Measurements from ENCODE around the gene NLRP9.
A peak's percentile ranks its signal among the peaks of the same experiment; 100 is the strongest.

The NLRP9 gene

GRCh38 chr19:55673465-55673864 lies 64.7 kb downstream of the NLRP9 start:
- DNase-seq (ENCODE audit: low read depth), result no peak

- peak; percentile 38 for DNase-seq (ENCODE audit: low read depth)
These were observed 65.8 kb downstream of the NLRP9 start for GRCh38 chr19:55672418-55672817.

GRCh38 chr19:55671054-55671378 lies 67.2 kb downstream of the NLRP9 start:
- DNase-seq (ENCODE audit: low read depth), result no peak

- no peak for DNase-seq (ENCODE audit: low read depth)
These were observed 67.7 kb downstream of the NLRP9 start for GRCh38 chr19:55670280-55671053.

- DNase-seq (ENCODE audit: low read depth), result no peak
These were observed 68.6 kb downstream of the NLRP9 start for GRCh38 chr19:55669418-55670279.

GRCh38 chr19:55668603-55669348 lies 69.4 kb downstream of the NLRP9 start:
- no peak for DNase-seq (ENCODE audit: low read depth)

GRCh38 chr19:55667958-55668357 lies 70.2 kb downstream of the NLRP9 start:
- no peak for DNase-seq (ENCODE audit: low read depth)

- DNase-seq (ENCODE audit: low read depth), result no peak
These were observed 70.7 kb downstream of the NLRP9 start for GRCh38 chr19:55667511-55667910.

GRCh38 chr19:55667006-55667381 lies 71.2 kb downstream of the NLRP9 start:
- no peak for DNase-seq (ENCODE audit: low read depth)

- no peak for DNase-seq (ENCODE audit: low read depth)
These were observed 71.7 kb downstream of the NLRP9 start for GRCh38 chr19:55666343-55667005.

GRCh38 chr19:55663846-55664536 lies 74.2 kb downstream of the NLRP9 start:
- DNase-seq (ENCODE audit: low read depth), result no peak

GRCh38 chr19:55661826-55662225 lies 76.4 kb downstream of the NLRP9 start:
- no peak for DNase-seq (ENCODE audit: low read depth)

GRCh38 chr19:55660991-55661390 lies 77.2 kb downstream of the NLRP9 start:
- DNase-seq (ENCODE audit: low read depth), result no peak

GRCh38 chr19:55660404-55660803 lies 77.8 kb downstream of the NLRP9 start:
- no peak for DNase-seq (ENCODE audit: low read depth)

GRCh38 chr19:55659822-55660221 lies 78.4 kb downstream of the NLRP9 start:
- DNase-seq (ENCODE audit: low read depth), result no peak

- DNase-seq (ENCODE audit: low read depth), result no peak
These were observed 79.2 kb downstream of the NLRP9 start for GRCh38 chr19:55658846-55659459.
